IPS DF 4.7 (cell line): Measurements from ENCODE around the gene CD22.
"Not testable (repeated sequence)": the region's sequence is repeated elsewhere in the genome, so short reads cannot be mapped to it uniquely, and the experiment has no call there.

Source experiments
- DNase-seq: peaks from one replicate; pipeline ENCODE4 v3.0.0-alpha.2; 2013; ENCODE audit warnings: low spot score; ENCODE audit errors: extremely low read depth

The CD22 gene

DNA sequence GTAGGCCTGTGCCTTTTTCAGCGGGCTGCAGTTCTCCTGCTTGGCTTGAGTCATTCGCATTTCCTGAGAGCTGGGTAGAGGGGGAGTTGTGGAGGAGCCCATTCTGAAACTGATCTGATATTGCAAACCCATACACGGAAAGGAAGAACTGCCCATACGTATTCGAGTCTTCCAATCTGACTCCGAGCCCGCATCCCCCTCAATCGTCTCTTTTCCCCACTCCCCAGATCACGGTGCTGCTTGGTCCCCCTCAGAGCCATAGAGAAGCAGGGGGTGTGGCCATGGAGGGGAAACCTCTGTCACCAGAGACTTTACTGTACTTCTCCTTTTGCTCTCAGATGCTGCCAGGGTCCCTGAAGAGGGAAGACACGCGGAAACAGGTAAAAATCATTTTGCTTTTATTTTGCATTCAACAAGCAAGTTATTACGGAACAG lies at the start of gene CD22:
Gene CD22, plus strand, starts transcription at position 337 of the 435 bp plus-strand sequence. CDS start 2,854 bp downstream, outside the sequence.
- no peak for DNase-seq

DNA sequence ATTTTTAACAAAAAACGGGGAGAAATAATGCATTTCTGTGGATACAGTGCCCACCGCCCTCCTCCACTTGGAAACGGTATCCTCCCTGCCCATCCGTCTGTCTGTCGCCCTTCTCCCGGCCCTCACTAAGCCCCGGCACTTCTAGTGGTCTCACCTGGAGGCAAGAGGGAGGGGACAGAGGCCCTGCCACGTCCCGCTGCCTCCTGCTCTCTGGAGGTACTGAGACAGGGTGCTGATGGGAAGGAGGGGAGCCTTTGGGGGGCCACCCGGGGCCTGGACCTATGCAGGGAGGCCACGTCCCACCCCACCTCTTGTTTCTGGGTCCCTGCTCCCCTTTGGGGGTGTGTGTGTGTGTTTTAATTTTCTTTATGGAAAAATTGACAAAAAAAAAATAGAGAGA lies 49.6 kb upstream of the CD22 start:
- no peak for DNase-seq

- DNase-seq = no peak
Observed at GRCh38 chr19:35279985-35280821, 48.8 kb upstream of the CD22 start.

GRCh38 chr19:35281303-35281702 lies 47.7 kb upstream of the CD22 start:
- DNase-seq = no peak

DNA sequence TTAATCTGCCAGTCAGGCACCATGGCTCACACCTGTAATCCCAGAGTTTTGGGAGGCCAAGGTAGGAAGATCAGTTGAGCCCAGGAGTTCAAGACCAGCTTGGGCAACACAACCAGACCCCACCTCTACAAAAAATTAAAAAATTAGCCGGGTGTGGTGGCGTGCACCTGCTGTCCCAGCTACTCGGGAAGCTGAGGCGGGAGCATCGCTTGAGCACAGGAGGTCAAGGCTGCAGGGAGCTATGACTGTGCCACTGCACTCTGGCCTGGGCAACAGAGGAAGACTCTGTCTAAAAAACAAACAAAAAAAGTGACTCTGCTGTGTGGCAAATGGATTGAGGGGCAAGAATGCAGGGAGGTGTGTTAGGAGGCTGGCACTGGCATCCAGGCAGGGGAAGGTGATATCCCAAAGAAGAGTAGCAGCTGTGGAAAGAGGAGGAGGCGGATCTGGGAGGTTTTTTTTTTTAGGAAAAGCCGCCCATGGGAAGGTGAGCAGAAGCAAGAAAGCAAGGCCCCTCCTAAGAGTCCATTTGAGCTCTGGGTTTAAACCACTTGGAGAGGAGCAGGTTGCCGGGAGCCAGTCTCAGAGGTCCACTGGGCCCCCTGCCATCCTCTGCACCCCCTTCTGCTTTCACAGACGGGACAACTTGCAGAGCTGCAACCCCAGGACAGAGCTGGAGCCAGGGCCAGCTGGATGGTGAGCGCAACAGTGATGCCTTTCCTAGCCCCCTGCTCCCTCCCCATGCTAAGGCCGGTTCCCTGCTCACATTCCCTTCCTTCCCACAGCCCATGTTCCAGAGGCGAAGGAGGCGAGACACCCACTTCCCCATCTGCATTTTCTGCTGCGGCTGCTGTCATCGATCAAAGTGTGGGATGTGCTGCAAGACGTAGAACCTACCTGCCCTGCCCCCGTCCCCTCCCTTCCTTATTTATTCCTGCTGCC lies 44.6 kb upstream of the CD22 start:
- DNase-seq = no peak

DNA sequence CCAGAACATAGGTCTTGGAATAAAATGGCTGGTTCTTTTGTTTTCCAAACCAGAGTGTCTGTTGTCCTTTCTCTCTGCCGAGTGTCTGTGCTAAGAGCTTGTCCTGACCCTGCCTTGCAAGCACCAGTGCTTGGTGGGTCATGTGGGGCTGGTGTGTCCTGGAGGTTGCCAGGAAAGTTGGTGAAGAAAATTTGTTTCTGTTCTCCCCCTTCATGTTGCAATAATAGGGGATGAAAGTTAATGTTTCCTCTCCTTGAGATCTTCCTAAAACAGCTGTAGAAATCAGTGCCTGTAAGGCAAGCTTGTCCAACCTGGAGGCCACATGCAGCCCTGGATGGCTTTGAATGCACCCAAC lies 43.9 kb upstream of the CD22 start:
- no peak for DNase-seq

DNA sequence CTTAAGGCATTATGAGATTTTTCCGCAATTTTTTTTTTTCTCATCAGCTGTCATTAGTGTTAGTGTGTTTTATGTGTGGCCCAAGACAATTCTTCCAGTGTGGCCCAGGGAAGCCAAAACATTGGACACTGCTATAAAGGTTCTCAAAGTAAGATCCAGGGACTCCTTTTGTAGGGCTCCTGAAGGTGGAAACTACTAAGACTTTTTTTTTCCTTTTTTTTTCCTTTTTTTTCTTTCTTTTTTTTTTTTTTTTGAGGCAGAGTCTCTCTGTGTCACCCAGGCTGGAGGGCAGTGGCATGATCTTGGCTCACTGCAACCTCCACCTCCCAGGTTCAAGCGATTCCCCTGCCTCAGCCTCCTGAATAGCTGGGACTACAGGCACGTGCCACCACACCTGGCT lies 43.5 kb upstream of the CD22 start:
- not testable (repeated sequence) for DNase-seq

GRCh38 chr19:35286101-35286500 lies 42.9 kb upstream of the CD22 start:
- DNase-seq = not testable (repeated sequence)

DNA sequence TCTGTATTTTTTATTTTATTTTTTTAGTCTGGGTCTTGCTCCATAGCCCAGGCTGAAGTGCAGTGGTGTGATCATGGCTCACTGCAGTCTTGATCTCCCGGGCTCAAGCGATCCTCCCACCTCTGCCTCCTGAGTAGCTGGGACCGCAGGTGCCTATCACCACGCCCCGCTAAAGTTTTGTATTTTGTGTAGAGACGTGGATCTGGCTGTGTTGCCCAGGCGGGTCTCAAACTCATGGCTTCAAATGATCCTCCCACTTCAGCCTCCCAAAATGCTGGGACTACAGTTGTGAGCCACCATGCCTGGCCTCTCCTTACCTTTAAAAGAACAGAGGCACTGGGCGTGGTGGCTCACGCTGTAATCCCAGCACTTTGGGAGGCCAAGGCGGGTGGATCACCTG lies 41.3 kb upstream of the CD22 start:
- DNase-seq = no peak

GRCh38 chr19:35288331-35288730 lies 40.7 kb upstream of the CD22 start:
- no peak for DNase-seq

DNA sequence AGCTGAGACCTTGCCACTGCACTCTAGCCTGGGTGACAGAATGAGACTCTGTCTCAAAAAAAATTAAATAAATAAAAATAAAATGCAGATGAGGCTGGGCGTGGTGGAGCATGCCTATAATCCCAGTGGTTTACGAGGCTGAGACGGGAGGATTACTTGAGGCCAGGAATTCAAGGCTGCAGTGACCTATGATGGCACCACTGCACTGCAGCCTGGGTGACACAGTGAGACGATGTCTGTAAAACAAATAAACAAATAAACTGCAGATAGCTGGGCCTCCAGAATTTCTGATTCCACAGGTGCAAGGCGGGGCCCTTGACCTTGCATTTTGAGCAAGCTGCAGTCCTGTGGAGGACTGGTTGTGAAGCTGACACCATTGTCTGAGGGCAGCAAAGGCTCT lies 40.1 kb upstream of the CD22 start:
- no peak for DNase-seq

DNA sequence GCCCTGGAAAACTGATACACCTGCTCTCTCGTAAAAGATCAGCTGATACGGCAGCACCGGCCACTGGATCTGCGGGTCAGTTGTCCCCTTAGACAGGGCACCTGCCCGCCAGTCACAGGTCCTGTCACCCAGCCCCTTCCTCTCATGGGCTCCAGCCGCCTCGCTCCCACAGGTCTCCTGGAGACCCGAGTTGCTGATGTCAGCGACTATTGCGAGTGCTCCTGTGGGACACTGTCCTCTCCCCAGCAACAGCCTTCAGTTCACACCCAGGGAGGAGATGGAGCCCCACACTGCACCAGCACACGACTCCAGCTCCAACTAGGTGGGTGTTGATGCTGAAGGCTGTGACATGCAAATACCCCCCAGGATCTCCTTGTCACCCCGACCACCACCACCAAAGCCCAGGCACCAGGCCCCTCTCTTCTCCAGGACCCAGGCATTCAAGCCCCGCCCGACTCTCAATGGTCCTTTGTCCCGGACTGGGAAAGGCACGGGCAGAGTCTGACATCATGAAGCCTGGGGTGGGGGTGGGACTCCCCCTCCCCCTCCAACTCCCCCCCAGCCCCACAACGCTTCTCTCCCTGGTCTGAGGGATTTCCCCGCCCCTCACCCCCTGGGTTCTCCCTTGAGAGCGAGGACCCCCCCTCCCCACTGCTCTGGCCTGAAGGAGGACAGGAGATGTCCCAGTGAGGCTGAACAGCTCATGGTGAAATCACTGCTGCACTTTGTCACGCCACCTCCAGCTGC lies 38.4 kb upstream of the CD22 start:
- no peak for DNase-seq

GRCh38 chr19:35291259-35291658 lies 37.7 kb upstream of the CD22 start:
- DNase-seq = no peak

- DNase-seq = no peak
Observed at GRCh38 chr19:35291916-35292315, 37.1 kb upstream of the CD22 start, which contains the start of gene MAG. TSS of gene MAG (plus strand) at chr19:35292161. CDS start at chr19:35295409, 3,248 bp downstream.

DNA sequence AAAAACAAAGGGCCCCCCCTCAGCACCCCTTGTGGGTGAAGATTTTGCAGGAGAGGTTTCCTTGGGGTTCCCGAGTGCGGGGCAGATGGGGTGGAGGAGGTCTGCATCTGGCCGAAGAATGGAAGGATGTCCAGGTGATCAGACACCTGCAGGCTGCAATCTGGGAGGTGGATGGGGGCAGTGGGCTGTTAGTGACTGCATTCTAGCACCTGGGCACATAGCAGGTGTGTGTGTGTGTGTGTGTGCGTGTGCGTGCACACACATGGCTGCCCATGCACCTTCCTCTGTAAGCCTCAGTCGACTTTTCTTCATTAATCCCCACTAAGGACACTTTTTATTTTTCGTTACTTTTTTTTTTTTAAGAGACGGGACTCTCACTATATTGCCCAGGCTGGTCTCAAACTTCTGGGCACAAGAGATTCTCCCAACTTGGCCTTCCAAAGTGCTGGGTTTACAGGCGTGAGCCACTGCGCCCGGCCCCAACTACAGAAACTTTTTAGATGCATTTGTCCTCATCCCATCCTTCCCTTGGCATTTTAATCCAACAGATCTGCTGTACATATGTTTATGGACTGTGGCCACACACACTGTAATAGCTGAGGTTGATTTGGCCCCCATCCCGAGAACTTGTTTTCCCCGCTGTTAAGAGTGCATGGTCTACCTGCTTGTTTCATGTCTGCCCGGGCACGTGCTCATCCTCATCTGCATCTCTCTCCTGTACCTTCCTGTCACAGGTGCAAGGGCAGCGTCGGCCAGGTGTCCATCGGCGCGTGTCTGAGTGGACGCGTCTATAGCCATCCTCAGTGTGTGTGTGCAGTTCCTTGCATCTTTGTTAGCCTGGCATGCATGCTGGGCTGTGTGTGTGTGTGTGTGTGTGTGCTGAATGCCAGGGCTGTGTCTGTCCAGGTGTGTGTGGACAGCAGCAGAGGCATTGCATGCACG lies 36.3 kb upstream of the CD22 start:
- no peak for DNase-seq

DNA sequence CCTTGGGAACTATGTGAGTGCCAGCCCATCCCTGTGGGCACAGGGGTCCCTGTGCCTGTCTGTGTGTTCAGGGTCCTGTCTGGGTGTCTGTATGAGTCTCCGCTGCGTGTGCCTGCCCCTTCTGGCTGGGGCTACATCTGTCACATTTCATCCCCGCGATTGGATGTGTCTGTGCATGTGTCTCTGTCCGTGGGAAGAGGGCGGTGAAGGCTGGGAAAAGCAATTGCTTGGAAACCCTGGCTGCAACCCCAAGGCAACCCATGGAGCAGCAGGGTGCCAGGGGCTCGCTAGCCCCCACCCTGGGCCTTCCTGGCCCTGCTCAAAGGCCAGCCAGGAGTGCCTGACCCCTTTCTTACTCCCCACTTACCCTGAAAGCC lies 35.6 kb upstream of the CD22 start:
- DNase-seq = no peak

GRCh38 chr19:35293808-35294207 lies 35.2 kb upstream of the CD22 start:
- no peak for DNase-seq

DNA sequence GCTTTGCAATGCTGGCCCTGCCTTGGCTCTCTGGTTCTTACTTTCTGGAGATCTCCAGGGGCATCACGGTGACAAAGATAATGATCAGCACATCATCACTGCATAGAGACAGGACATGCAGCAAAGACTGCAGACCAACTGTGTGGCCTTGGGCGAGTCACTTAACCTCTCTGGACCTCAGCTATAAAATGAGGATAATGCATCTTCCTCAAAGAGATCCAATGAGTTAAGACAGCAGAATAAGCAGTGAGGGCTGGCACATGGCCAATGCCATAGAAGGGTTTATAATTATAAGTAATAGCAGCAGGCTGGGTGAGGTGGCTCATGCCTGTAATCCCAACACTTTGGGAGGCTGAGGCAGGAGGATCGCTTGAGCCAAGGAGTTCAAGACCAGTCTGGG lies 34.7 kb upstream of the CD22 start:
- DNase-seq = no peak

- DNase-seq = no peak
Observed at GRCh38 chr19:35294859-35295791, 33.9 kb upstream of the CD22 start.
